Measurements from ENCODE around the gene ATL1. TPM values are rescaled to one million over a fixed set of nuclear protein-coding genes. Genes with fewer than 3 reads are reported as not detected.

Gene ATL1
- total and polyA plus RNA-seq, 7 experiments from 2014 or later = 1.4 to 4.2 (median 3.8) TPM

- intact Hi-C loops (cut with micrococcal nuclease) = no loop called here
These were observed 36.5 kb upstream of the ATL1 start for GRCh38 chr14:50523271-50524041.

GRCh38 chr14:50524060-50524459 lies 35.9 kb upstream of the ATL1 start:
- ATAC-seq = peak; percentile 19
- H3K9me3 ChIP-seq (ENCODE audit: control insufficient read depth in 2 of 3, low read length in 3 of 3) = no peaks in the 10 kb centered on the region
- no peak for DNase-seq
- Mint-ChIP-seq H3K9me3 (peaks cover 0 to 1% (median 0%) of the 10 kb centered on the region in 11 donors), H3K4me1 (peaks cover 49 to 67% (median 64%) of the 10 kb centered on the region in 7 donors), H3K36me3 (peaks cover 0 to 8% (median 4%) of the 10 kb centered on the region in 5 donors), H3K27ac (peak overlapping the region in 5 of 9 donors; percentile 2 to 48 (median 29)), H3K27me3 (no peaks in the 10 kb centered on the region), H3K4me3 (peak overlapping the region in 6 of 10 donors; percentile 25 to 52 (median 38))
- CTCF ChIA-PET = interaction anchor here (1.3 kb wide), 1 partner anchor 203 kb away, joined by 3 read pairs; no protein-coding TSS in a partner anchor
- H3K27me3 ChIP-seq (ENCODE audit: control insufficient read depth in 2 of 2, insufficient read depth in 2 of 2, low read length in 2 of 2) = no peaks in the 10 kb centered on the region
- H3K4me3 ChIP-seq (ENCODE audit: low read length) = no peak overlapping the region
- no peak overlapping the region for H3K27ac ChIP-seq (ENCODE audit: low read depth, low read length)
- no peaks in the 10 kb centered on the region for H3K36me3 ChIP-seq (ENCODE audit: control insufficient read depth in 2 of 3, insufficient read depth in 3 of 3, low read length in 3 of 3)
- peaks cover 10 to 11% of the 10 kb centered on the region in 2 donors for H3K4me1 ChIP-seq (ENCODE audit: control insufficient read depth in 2 of 2, insufficient read depth in 2 of 2, low read length in 2 of 2)
- intact Hi-C loops (cut with micrococcal nuclease) = no loop called here
- POLR2A ChIA-PET = interaction anchor here (0.7 kb wide), 1 partner anchor 230 kb away, joined by 3 read pairs; no protein-coding TSS in a partner anchor

More at GRCh38 chr14:50523271-50524041, 36.5 kb upstream of the ATL1 start:
- H3K4me3 ChIP-seq (ENCODE audit: low read length) = no peak overlapping the region
- Mint-ChIP-seq H3K4me1 (peaks cover 49 to 64% (median 60%) of the 10 kb centered on the region in 7 donors), H3K9me3 (peaks cover 0 to 1% (median 0%) of the 10 kb centered on the region in 11 donors), H3K27ac (peak overlapping the region in 4 of 9 donors; percentile 2 to 46 (median 18)), H3K27me3 (no peaks in the 10 kb centered on the region), H3K36me3 (peaks cover 0 to 8% (median 4%) of the 10 kb centered on the region in 5 donors), H3K4me3 (peak overlapping the region in 5 of 10 donors; percentile 25 to 50 (median 36))
- ChIA-PET CTCF (interaction anchor here (1.3 kb wide), 1 partner anchor 202 kb away, joined by 3 read pairs; no protein-coding TSS in a partner anchor), POLR2A (no interaction called here)
- no peak for DNase-seq
- no peaks in the 10 kb centered on the region for H3K9me3 ChIP-seq (ENCODE audit: control insufficient read depth in 2 of 3, low read length in 3 of 3)
- H3K4me1 ChIP-seq (ENCODE audit: control insufficient read depth in 2 of 2, insufficient read depth in 2 of 2, low read length in 2 of 2) = peaks cover 10 to 11% of the 10 kb centered on the region in 2 donors
- no peak for ATAC-seq
- H3K27ac ChIP-seq (ENCODE audit: low read depth, low read length) = no peak overlapping the region
- H3K36me3 ChIP-seq (ENCODE audit: control insufficient read depth in 2 of 3, insufficient read depth in 3 of 3, low read length in 3 of 3) = no peaks in the 10 kb centered on the region
- H3K27me3 ChIP-seq (ENCODE audit: control insufficient read depth in 2 of 2, insufficient read depth in 2 of 2, low read length in 2 of 2) = no peaks in the 10 kb centered on the region

- Histone ChIP-seq H3K4me3 (ENCODE audit: low read length) (no peak overlapping the region), H3K9me3 (ENCODE audit: control insufficient read depth in 2 of 3, low read length in 3 of 3) (no peaks in the 10 kb centered on the region), H3K27ac (ENCODE audit: low read depth, low read length) (no peak overlapping the region), H3K27me3 (ENCODE audit: control insufficient read depth in 2 of 2, insufficient read depth in 2 of 2, low read length in 2 of 2) (no peaks in the 10 kb centered on the region), H3K4me1 (ENCODE audit: control insufficient read depth in 2 of 2, insufficient read depth in 2 of 2, low read length in 2 of 2) (peaks cover 10 to 11% of the 10 kb centered on the region in 2 donors), H3K36me3 (ENCODE audit: control insufficient read depth in 2 of 3, insufficient read depth in 3 of 3, low read length in 3 of 3) (no peaks in the 10 kb centered on the region)
- intact Hi-C loops (cut with micrococcal nuclease) = no loop called here
- Mint-ChIP-seq H3K4me1 (peaks cover 54 to 76% (median 72%) of the 10 kb centered on the region in 7 donors), H3K27me3 (no peaks in the 10 kb centered on the region), H3K27ac (peak overlapping the region in 7 of 9 donors; percentile 7 to 65 (median 29)), H3K9me3 (peaks cover 0 to 1% (median 0%) of the 10 kb centered on the region in 11 donors), H3K36me3 (peaks cover 0 to 11% (median 4%) of the 10 kb centered on the region in 5 donors), H3K4me3 (peak overlapping the region in 7 of 10 donors; percentile 18 to 50 (median 33))
- CTCF ChIA-PET = interaction anchor here (1.3 kb wide), 1 partner anchor 204 kb away, joined by 3 read pairs; no protein-coding TSS in a partner anchor
- POLR2A ChIA-PET = interaction anchor here (0.6 to 0.7 kb wide), 2 partner anchors 229 to 850 kb away, joined by 3 read pairs; no protein-coding TSS in a partner anchor
- ATAC-seq (no peak), DNase-seq (no peak)
These were observed 35.0 kb upstream of the ATL1 start for GRCh38 chr14:50524731-50525515.

- Histone ChIP-seq H3K27ac (ENCODE audit: low read depth, low read length) (no peak overlapping the region), H3K4me3 (ENCODE audit: low read length) (no peak overlapping the region), H3K4me1 (ENCODE audit: control insufficient read depth in 2 of 2, insufficient read depth in 2 of 2, low read length in 2 of 2) (peaks cover 19 to 21% of the 10 kb centered on the region in 2 donors), H3K9me3 (ENCODE audit: control insufficient read depth in 2 of 3, low read length in 3 of 3) (no peaks in the 10 kb centered on the region), H3K36me3 (ENCODE audit: control insufficient read depth in 2 of 3, insufficient read depth in 3 of 3, low read length in 3 of 3) (peaks cover 0 to 5% (median 0%) of the 10 kb centered on the region in 3 experiments), H3K27me3 (ENCODE audit: control insufficient read depth in 2 of 2, insufficient read depth in 2 of 2, low read length in 2 of 2) (no peaks in the 10 kb centered on the region)
- ChIA-PET POLR2A (no interaction called here), CTCF (interaction anchor here (0.6 kb wide), 1 partner anchor 115 kb away, joined by 4 read pairs; no protein-coding TSS in a partner anchor)
- Mint-ChIP-seq H3K9me3 (peaks cover 0 to 1% (median 0%) of the 10 kb centered on the region in 11 donors), H3K4me3 (peak overlapping the region in 1 of 10 donors; percentile 7), H3K4me1 (peaks cover 57 to 78% (median 73%) of the 10 kb centered on the region in 7 donors), H3K27ac (peak overlapping the region in 1 of 9 donors; percentile 57), H3K36me3 (peaks cover 0 to 15% (median 4%) of the 10 kb centered on the region in 5 donors), H3K27me3 (peaks cover 0 to 1% (median 0%) of the 10 kb centered on the region in 5 donors)
- DNase-seq = no peak
- intact Hi-C loops (cut with micrococcal nuclease) = no loop called here
- no peak for ATAC-seq
These were observed 31.9 kb upstream of the ATL1 start for GRCh38 chr14:50528000-50528399.

DNA sequence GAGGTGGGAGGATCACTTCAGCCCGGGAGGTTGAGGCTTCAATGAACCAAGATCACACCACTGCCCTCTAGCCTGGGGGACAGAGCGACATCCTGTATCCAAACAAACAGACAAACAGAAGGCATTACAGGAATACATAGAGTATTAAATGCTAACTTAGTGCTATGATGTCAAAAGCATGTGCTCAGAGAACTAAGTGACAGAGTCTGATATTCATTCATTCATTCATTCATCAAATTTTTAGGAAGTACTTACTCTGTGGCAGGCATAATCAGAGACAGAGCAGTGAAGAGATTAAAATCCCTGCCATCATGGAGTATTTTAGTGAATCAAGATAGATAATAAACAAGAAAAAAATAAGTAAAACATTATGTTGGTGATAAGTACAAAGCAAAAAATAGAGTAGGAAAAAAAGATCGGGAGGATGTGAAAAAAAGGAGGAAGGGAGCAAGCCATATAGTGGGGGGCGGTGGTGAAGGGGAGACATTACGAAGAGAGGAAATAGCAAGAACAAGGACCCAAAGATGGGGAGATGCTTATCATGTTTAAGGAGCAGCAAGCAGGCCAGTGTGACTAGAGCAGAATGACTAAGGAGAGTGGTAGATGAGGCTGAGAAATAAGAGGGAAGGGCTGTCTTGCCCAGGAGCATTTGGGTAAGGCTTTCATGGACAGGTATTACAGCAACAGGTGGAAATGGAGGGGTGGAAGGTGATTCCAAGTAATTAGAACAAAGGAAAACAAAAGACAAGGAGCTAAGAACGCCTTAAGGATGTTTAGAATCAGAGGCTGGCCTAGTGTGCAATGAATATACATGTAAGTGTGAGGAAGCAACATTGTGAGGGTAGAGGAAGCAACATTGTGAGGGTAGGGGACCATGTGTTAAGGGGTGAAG lies 30.4 kb upstream of the ATL1 start:
- H3K4me1 ChIP-seq (ENCODE audit: control insufficient read depth in 2 of 2, insufficient read depth in 2 of 2, low read length in 2 of 2) = peaks cover 19 to 24% of the 10 kb centered on the region in 2 donors
- Mint-ChIP-seq H3K9me3 (peaks cover 0 to 1% (median 0%) of the 10 kb centered on the region in 11 donors), H3K36me3 (peaks cover 0 to 13% (median 4%) of the 10 kb centered on the region in 5 donors), H3K4me3 (peak overlapping the region; percentile 21 to 91 (median 89)), H3K27ac (peak overlapping the region in 7 of 9 donors; percentile 3 to 68 (median 25)), H3K27me3 (peaks cover 0 to 12% (median 0%) of the 10 kb centered on the region in 5 donors), H3K4me1 (peaks cover 48 to 74% (median 64%) of the 10 kb centered on the region in 7 donors)
- H3K36me3 ChIP-seq (ENCODE audit: control insufficient read depth in 2 of 3, insufficient read depth in 3 of 3, low read length in 3 of 3) = peaks cover 0 to 5% (median 0%) of the 10 kb centered on the region in 3 experiments
- ChIA-PET POLR2A (interaction anchor here (0.8 kb wide), 1 partner anchor 16 kb away, joined by 3 read pairs; no protein-coding TSS in a partner anchor), CTCF (no interaction called here)
- intact Hi-C loops (cut with micrococcal nuclease) = loop anchor here (5.0 to 10.0 kb wide), 6 partner anchors 132 to 942 kb away; partner anchors contain the start of genes RPS29 (in 2 of the 2), CDKL1 (in 1 of the 2), MGAT2 (in 1 of the 2) and RPL36AL (in 1 of the 2)
- DNase-seq (no peak), ATAC-seq (no peak)
- H3K27ac ChIP-seq (ENCODE audit: low read depth, low read length) = no peak overlapping the region
- no peaks in the 10 kb centered on the region for H3K9me3 ChIP-seq (ENCODE audit: control insufficient read depth in 2 of 3, low read length in 3 of 3)
- no peak overlapping the region for H3K4me3 ChIP-seq (ENCODE audit: low read length)
- H3K27me3 ChIP-seq (ENCODE audit: control insufficient read depth in 2 of 2, insufficient read depth in 2 of 2, low read length in 2 of 2) = no peaks in the 10 kb centered on the region

Measured in naive thymus-derived CD4-positive, alpha-beta T cell (primary cell).